DND-41 (cell line): ENCODE data around the gene IRX5.

ENCODE experiments used
- ATAC-seq: fragments of 200-7000 bp; cut with Tn5 transposase; 3 replicates; pipeline ENCODE4 v1.9.1; 2021; ENCODE audit warnings: low read depth; ENCODE audit not compliant: insufficient read depth
- DNase-seq: peaks from one replicate; pipeline ENCODE4 v3.0.0-alpha.2; 2020
- H2AFZ ChIP-seq: 2 replicates; pipeline ENCODE4 v1.6.0; 2012; ENCODE audit warnings: low read depth, low read length
- H3K27ac ChIP-seq: 2 replicates; pipeline ENCODE4 v1.5.1; 2012; ENCODE audit warnings: low read length, inconsistent platforms
- H3K27me3 ChIP-seq: fragments of 200-600 bp; sonication (generic); 2 replicates; pipeline ENCODE4 v1.6.0; 2012; ENCODE audit warnings: low read length, mild to moderate bottlenecking, inconsistent platforms; ENCODE audit not compliant: insufficient read depth, poor library complexity
- H3K36me3 ChIP-seq: 2 replicates; pipeline ENCODE4 v1.5.1; 2012; ENCODE audit warnings: low read length, inconsistent platforms; ENCODE audit not compliant: insufficient read depth
- H3K4me1 ChIP-seq: 2 replicates; pipeline ENCODE4 v1.5.1; 2012; ENCODE audit warnings: mild to moderate bottlenecking, low read length; ENCODE audit not compliant: insufficient read depth
- H3K4me2 ChIP-seq: 2 replicates; pipeline ENCODE4 v1.6.0; 2012; ENCODE audit warnings: mild to moderate bottlenecking, moderate library complexity, low read length, inconsistent platforms; ENCODE audit not compliant: insufficient read depth
- H3K4me3 ChIP-seq, 2 experiments: fragments of 200-600 bp in 1 of 2; shearing (Covaris generic) in 1 of 2; 2 replicates each; pipeline ENCODE4 v1.5.1; 2012 to 2016; ENCODE audit warnings: inconsistent platforms in 2 of 2, low read length in 2 of 2, mild to moderate bottlenecking in 2 of 2, low read depth in 1 of 2, moderate library complexity in 1 of 2
- H3K79me2 ChIP-seq: 2 replicates; pipeline ENCODE4 v1.6.0; 2012; ENCODE audit warnings: low read length, inconsistent platforms; ENCODE audit not compliant: insufficient read depth
- H3K9ac ChIP-seq: 2 replicates; pipeline ENCODE4 v1.6.0; 2012; ENCODE audit warnings: low read depth, mild to moderate bottlenecking, inconsistent platforms, low read length, moderate library complexity
- H3K9me3 ChIP-seq: 2 replicates; pipeline ENCODE4 v1.5.1; 2012; ENCODE audit warnings: low read length, moderate library complexity, mild to moderate bottlenecking, inconsistent platforms; ENCODE audit not compliant: insufficient read depth, severe bottlenecking
- H4K20me1 ChIP-seq: 2 replicates; pipeline ENCODE4 v1.6.0; 2012; ENCODE audit warnings: low read length; ENCODE audit not compliant: insufficient read depth
- EZH2 ChIP-seq: IDR thresholded peaks from 3 replicates; pipeline ENCODE4 v1.6.1; 2012; ENCODE audit warnings: borderline replicate concordance, low read depth, mild to moderate bottlenecking, moderate library complexity, low read length, inconsistent platforms; ENCODE audit not compliant: severe bottlenecking
- TF ChIP-seq, protein P1 (sequence below): IDR thresholded peaks from 2 replicates; pipeline ENCODE4 v1.5.1; 2012; ENCODE audit warnings: borderline replicate concordance, low read length, moderate library complexity, mild to moderate bottlenecking; ENCODE audit not compliant: poor library complexity, severe bottlenecking; ENCODE audit errors: extremely low read depth

IRX5 gene

DNA sequence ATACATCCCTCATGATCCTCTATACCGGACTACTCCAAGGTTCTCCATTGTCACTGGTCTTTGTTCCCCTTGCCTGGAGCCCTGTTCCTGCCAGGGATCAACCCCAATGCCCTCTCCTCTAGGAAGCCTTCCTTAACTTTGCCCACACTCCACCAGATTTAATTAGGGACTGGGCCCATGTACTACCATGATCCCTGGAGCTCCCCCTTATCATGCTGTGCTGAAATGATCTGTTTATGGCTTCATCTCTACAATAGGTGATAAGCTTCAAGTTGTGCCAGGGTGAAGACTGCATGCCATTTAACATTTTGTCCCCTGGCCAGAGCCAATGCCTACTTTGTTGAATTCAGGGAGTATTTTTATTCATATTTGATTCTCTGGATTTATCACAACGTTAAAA, 17.9 kb upstream of the IRX5 start:
- Histone ChIP-seq H3K9ac (no peak overlapping the region), H3K4me1 (no peaks in the 10 kb centered on the region), H3K4me2 (no peak overlapping the region), H4K20me1 (no peaks in the 10 kb centered on the region), H3K27me3 (no peaks in the 10 kb centered on the region), H3K9me3 (no peaks in the 10 kb centered on the region), H2AFZ (no peak overlapping the region), H3K79me2 (no peaks in the 10 kb centered on the region), H3K27ac (no peak overlapping the region), H3K4me3 (no peak overlapping the region), H3K36me3 (peaks cover 24% of the 10 kb centered on the region)
- DNase-seq (no peak), ATAC-seq (0 out of 3 replicates have a peak, but pooled peaks have one; percentile 29)
- TF ChIP-seq, protein P1, sequence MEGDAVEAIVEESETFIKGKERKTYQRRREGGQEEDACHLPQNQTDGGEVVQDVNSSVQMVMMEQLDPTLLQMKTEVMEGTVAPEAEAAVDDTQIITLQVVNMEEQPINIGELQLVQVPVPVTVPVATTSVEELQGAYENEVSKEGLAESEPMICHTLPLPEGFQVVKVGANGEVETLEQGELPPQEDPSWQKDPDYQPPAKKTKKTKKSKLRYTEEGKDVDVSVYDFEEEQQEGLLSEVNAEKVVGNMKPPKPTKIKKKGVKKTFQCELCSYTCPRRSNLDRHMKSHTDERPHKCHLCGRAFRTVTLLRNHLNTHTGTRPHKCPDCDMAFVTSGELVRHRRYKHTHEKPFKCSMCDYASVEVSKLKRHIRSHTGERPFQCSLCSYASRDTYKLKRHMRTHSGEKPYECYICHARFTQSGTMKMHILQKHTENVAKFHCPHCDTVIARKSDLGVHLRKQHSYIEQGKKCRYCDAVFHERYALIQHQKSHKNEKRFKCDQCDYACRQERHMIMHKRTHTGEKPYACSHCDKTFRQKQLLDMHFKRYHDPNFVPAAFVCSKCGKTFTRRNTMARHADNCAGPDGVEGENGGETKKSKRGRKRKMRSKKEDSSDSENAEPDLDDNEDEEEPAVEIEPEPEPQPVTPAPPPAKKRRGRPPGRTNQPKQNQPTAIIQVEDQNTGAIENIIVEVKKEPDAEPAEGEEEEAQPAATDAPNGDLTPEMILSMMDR, result no peak
- TF ChIP-seq EZH2, result no peak

DNA sequence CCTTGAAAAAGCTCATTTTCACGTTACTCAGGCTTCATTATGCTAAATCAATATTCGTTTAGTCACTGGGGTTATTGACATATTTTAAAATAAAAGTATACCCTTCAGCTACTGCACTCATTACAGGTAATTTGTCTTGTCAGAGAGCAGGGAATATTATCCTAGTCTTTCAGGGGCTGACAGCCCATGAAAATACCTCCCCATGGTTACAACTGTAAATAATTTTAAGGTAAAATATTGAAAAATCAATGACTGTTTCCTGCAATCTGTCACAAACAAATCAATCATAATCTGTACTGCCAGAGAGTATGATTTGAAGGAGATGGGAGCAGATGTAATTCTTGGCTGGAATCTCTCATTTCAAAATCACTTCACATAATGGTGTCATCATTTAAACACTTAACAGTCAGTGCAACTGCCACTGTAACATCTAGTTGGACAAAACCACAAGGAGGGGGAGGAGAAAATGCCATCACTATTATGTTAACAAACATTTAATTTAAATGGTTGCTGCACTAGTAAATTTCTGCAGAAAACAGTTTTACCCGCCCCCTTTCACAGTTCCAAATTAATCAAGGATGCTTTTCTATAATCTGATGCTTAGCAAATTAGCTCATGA, 9.3 kb upstream of the IRX5 start:
- DNase-seq (no peak), ATAC-seq (peak; percentile 44; the same call in 2 of the 3 replicates)
- Histone ChIP-seq H3K9ac (no peak overlapping the region), H3K9me3 (no peaks in the 10 kb centered on the region), H3K27me3 (no peaks in the 10 kb centered on the region), H3K4me3 (no peak overlapping the region), H3K79me2 (peaks cover 71% of the 10 kb centered on the region), H3K36me3 (peaks cover 78% of the 10 kb centered on the region), H2AFZ (no peak overlapping the region), H4K20me1 (peaks cover 14% of the 10 kb centered on the region; the same call in 1 of the 2 replicates), H3K27ac (peak overlapping the region; percentile 37; the same call in 1 of the 2 replicates), H3K4me1 (peaks cover 52% of the 10 kb centered on the region), H3K4me2 (peak overlapping the region; percentile 71; the same call in 1 of the 2 replicates)
- TF ChIP-seq EZH2, result no peak
- TF ChIP-seq, protein P1, result no peak

DNA sequence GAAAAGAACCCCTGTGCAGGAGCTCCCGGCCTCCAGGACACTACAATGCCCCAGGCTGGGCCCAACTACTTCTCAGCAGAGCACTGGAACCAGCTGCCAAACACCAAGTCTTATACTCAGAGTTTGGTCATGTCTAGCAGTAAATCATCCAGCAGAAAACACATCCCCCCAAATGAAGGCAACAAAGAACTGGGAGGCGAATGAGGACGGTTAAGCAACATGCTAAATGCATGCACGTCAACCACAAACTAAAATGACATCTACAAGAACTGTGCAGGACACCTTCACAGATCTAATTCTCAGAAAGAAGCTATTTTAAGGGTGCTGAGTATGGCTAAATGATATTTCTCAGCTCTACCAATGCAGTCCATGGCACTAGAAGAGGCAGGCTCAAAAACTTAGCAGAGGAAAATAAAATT, 7.6 kb upstream of the IRX5 start:
- no peak for DNase-seq

More for the DNA sequence above, 7.6 kb upstream of the IRX5 start:
- H3K9me3 ChIP-seq, result no peaks in the 10 kb centered on the region
- peaks cover 89% of the 10 kb centered on the region for H3K79me2 ChIP-seq
- no peaks in the 10 kb centered on the region for H3K27me3 ChIP-seq
- ATAC-seq, result peak; percentile 27
- peaks cover 61% of the 10 kb centered on the region for H3K4me1 ChIP-seq
- no peak overlapping the region for H2AFZ ChIP-seq
- no peak overlapping the region for H3K9ac ChIP-seq
- H3K27ac ChIP-seq, result peak overlapping the region; percentile 28; the same call in 1 of the 2 replicates
- peaks cover 16% of the 10 kb centered on the region; the same call in 1 of the 2 replicates for H4K20me1 ChIP-seq
- H3K4me3 ChIP-seq, result 0 out of 4 replicates have a peak overlapping the region, but pooled peaks of 1 of the 2 experiments have one; percentile 27
- peaks cover 60% of the 10 kb centered on the region for H3K36me3 ChIP-seq
- H3K4me2 ChIP-seq, result peak overlapping the region; percentile 71; the same call in 1 of the 2 replicates
- TF ChIP-seq, protein P1, result no peak
- no peak for TF ChIP-seq EZH2
